Measurements from ENCODE around the gene LRP1B. TPM values are rescaled to one million over a fixed set of nuclear protein-coding genes. Genes with fewer than 3 reads are reported as not detected.

LRP1B gene
- total RNA-seq, 1 donor from 2014 or later, result 0.38 TPM

GRCh38 chr2:140862181-140862580, 1268.6 kb downstream of the LRP1B start:
- H3K36me3 ChIP-seq (ENCODE audit: control insufficient read depth, insufficient read depth, low read length), result no peaks in the 10 kb centered on the region
- H3K4me3 ChIP-seq (ENCODE audit: low read depth, low read length), result no peak overlapping the region
- DNase-seq (ENCODE audit: low read depth), result no peak
- H3K27me3 ChIP-seq (ENCODE audit: control insufficient read depth, insufficient read depth, low read length), result no peaks in the 10 kb centered on the region
- TF ChIP-seq, protein P1, sequence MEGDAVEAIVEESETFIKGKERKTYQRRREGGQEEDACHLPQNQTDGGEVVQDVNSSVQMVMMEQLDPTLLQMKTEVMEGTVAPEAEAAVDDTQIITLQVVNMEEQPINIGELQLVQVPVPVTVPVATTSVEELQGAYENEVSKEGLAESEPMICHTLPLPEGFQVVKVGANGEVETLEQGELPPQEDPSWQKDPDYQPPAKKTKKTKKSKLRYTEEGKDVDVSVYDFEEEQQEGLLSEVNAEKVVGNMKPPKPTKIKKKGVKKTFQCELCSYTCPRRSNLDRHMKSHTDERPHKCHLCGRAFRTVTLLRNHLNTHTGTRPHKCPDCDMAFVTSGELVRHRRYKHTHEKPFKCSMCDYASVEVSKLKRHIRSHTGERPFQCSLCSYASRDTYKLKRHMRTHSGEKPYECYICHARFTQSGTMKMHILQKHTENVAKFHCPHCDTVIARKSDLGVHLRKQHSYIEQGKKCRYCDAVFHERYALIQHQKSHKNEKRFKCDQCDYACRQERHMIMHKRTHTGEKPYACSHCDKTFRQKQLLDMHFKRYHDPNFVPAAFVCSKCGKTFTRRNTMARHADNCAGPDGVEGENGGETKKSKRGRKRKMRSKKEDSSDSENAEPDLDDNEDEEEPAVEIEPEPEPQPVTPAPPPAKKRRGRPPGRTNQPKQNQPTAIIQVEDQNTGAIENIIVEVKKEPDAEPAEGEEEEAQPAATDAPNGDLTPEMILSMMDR (IDR thresholded peaks at IDR 0.05; ENCODE audit: insufficient read depth, low read length, poor library complexity, severe bottlenecking), result no peak

- DNase-seq (ENCODE audit: low read depth), result no peak
- Histone ChIP-seq H3K4me3 (ENCODE audit: low read depth, low read length) (no peak overlapping the region), H3K36me3 (ENCODE audit: control insufficient read depth, insufficient read depth, low read length) (no peaks in the 10 kb centered on the region), H3K27me3 (ENCODE audit: control insufficient read depth, insufficient read depth, low read length) (no peaks in the 10 kb centered on the region)
- TF ChIP-seq, protein P1 (IDR thresholded peaks at IDR 0.05; ENCODE audit: insufficient read depth, low read length, poor library complexity, severe bottlenecking), result no peak
These were observed 1269.2 kb downstream of the LRP1B start for GRCh38 chr2:140861666-140862065.

DNA sequence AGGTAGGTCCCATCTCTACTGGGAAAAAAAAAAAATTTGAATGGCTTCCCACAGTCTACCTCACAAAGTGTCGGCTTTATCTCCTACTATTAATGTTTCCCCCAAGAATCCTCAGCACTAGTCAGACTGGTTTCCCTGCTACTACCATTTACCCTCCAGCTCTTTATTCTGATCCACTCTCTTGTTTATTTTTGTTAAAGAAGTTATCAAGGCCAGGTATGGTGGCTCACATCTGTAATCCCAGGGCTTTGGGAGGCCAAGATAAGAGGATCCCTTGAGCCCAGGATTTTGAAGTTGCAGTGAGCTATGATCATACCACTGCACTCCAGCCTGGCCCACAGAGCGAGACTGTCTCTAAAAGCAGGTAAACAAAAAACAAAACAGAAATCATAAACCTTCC, 1275.3 kb downstream of the LRP1B start:
- H3K4me3 ChIP-seq (ENCODE audit: low read depth, low read length), result no peak overlapping the region
- no peaks in the 10 kb centered on the region for H3K36me3 ChIP-seq (ENCODE audit: control insufficient read depth, insufficient read depth, low read length)
- TF ChIP-seq, protein P1 (IDR thresholded peaks at IDR 0.05; ENCODE audit: insufficient read depth, low read length, poor library complexity, severe bottlenecking), result no peak
- H3K27me3 ChIP-seq (ENCODE audit: control insufficient read depth, insufficient read depth, low read length), result no peaks in the 10 kb centered on the region
- no peak for DNase-seq (ENCODE audit: low read depth)

DNA sequence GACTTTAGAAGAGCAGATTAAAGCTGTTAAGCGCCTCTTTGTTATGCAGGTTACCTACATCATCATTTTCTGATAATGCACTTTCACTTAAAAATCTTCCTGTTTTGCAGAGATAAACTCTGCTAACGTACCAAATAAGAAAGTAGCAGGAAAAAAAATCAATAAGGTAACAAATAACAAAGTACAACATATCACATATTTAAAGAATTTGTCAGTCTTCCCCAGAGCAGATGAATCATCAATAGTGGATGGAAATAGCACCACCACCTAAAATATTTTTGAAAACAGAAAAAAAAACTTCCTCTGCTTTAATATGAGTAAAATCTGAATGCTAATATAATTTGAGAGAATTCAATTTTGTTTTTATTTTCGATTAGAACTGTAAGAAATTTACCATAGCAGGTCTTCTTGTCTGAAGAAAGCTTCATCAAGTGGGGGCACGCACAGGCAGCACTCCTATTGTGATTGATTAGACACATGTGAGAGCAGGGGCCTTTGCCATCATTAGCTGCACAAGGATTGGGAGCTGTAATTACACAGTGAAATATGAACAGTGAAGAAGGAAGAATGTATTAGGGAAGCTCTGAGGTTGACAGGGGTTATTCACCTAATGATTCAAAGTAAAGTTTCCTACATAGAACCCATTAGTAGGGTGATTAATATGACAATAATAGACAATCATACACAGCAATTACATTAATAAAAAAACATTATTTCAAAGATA, 1279.4 kb downstream of the LRP1B start:
- Histone ChIP-seq H3K4me3 (ENCODE audit: low read depth, low read length) (no peak overlapping the region), H3K36me3 (ENCODE audit: control insufficient read depth, insufficient read depth, low read length) (no peaks in the 10 kb centered on the region), H3K27me3 (ENCODE audit: control insufficient read depth, insufficient read depth, low read length) (no peaks in the 10 kb centered on the region)
- TF ChIP-seq, protein P1 (IDR thresholded peaks at IDR 0.05; ENCODE audit: insufficient read depth, low read length, poor library complexity, severe bottlenecking), result no peak
- no peak for DNase-seq (ENCODE audit: low read depth)

GRCh38 chr2:140843186-140843585, 1287.6 kb downstream of the LRP1B start:
- H3K4me3 ChIP-seq (ENCODE audit: low read depth, low read length), result no peak overlapping the region
- no peaks in the 10 kb centered on the region for H3K36me3 ChIP-seq (ENCODE audit: control insufficient read depth, insufficient read depth, low read length)
- TF ChIP-seq, protein P1 (IDR thresholded peaks at IDR 0.05; ENCODE audit: insufficient read depth, low read length, poor library complexity, severe bottlenecking), result no peak
- no peak for DNase-seq (ENCODE audit: low read depth)
- no peaks in the 10 kb centered on the region for H3K27me3 ChIP-seq (ENCODE audit: control insufficient read depth, insufficient read depth, low read length)

DNA sequence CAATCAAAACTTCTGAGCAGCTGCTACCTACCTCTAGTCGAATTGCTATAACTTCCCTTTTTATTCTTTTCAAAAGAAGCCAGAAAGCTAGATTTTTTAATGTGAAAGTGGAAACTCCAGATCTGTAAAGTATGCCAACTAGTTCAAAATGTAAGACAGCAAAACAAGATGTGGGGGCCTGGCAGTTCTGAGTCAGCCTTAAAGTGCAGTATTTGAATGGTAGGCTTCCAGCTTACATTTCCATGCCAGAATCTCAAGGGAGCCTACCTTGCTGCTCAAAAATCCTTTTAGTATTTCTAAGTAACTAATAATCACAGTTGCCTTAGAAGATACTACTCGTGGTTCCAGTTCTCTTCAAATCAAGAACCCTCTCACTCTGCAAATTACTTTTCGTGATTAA, 1288.7 kb downstream of the LRP1B start:
- Histone ChIP-seq H3K27me3 (ENCODE audit: control insufficient read depth, insufficient read depth, low read length) (no peaks in the 10 kb centered on the region), H3K4me3 (ENCODE audit: low read depth, low read length) (no peak overlapping the region), H3K36me3 (ENCODE audit: control insufficient read depth, insufficient read depth, low read length) (no peaks in the 10 kb centered on the region)
- TF ChIP-seq, protein P1 (IDR thresholded peaks at IDR 0.05; ENCODE audit: insufficient read depth, low read length, poor library complexity, severe bottlenecking), result no peak
- no peak for DNase-seq (ENCODE audit: low read depth)

Measured in kidney epithelial cell (primary cell).